Effector memory CD8-positive, alpha-beta T cell (primary cell): ENCODE data around the gene CBLL2.

Experiments used
- ATAC-seq: fragments of 150-1000 bp; cut with Tn5 transposase; replicated peaks from 2 replicates; pipeline ENCODE4 v1.10.0; 2021; ENCODE audit warnings: mild to moderate bottlenecking, moderate library complexity
- DNase-seq, 3 experiments: peaks; one replicate each; pipeline ENCODE4 v3.0.0; 2021
- H3K27ac Mint-ChIP-seq, 2 donors: one replicate each; pipeline ENCODE4 v1.8.0; 2022; ENCODE audit warnings: mild to moderate bottlenecking in 2 of 2, mixed read lengths in 2 of 2, moderate library complexity in 2 of 2
- H3K27me3 Mint-ChIP-seq, 2 donors: one replicate each; pipeline ENCODE4 v1.8.0; 2022; ENCODE audit warnings: mixed read lengths in 2 of 2
- H3K36me3 Mint-ChIP-seq: one replicate; pipeline ENCODE4 v1.8.0; 2022; ENCODE audit warnings: mild to moderate bottlenecking, moderate library complexity, mixed read lengths; ENCODE audit not compliant: insufficient read depth
- H3K4me1 Mint-ChIP-seq, 2 donors: one replicate each; pipeline ENCODE4 v1.8.0; 2022; ENCODE audit warnings: low read depth in 2 of 2, mixed read lengths in 2 of 2
- H3K4me3 Mint-ChIP-seq, 2 donors: one replicate each; pipeline ENCODE4 v1.8.0; 2022; ENCODE audit warnings: mild to moderate bottlenecking in 2 of 2, mixed read lengths in 2 of 2, moderate library complexity in 2 of 2
- H3K9me3 Mint-ChIP-seq, 2 donors: one replicate each; pipeline ENCODE4 v1.8.0; 2022; ENCODE audit warnings: mixed read lengths in 2 of 2

The CBLL2 gene

DNA sequence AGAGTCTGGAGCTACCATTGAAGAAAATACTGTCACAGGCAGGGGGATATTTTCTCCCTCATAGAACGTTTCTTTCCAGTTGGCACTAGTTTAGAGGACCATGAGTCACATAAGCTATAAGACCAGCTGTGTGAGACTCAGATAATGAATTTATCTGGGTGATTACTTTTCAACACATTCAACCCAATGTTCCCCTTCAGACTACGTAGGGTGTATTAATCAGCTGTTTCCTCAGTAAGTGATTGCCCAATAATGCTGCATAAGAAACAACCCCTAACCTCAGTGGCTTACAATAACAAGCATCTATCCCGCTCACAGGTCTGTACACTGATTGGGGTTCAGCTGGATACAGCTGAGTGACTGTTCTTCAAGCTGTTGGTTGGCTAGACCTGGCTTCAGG is 38.1 kb downstream of the CBLL2 start:
- H3K36me3 Mint-ChIP-seq: no peaks in the 10 kb centered on the region
- H3K4me1 Mint-ChIP-seq: no peaks in the 10 kb centered on the region
- ATAC-seq (no peak), DNase-seq (no peak)
- H3K9me3 Mint-ChIP-seq: no peaks in the 10 kb centered on the region
- H3K27ac Mint-ChIP-seq: no peak overlapping the region
- H3K27me3 Mint-ChIP-seq: no peaks in the 10 kb centered on the region
- no peak overlapping the region for H3K4me3 Mint-ChIP-seq

DNA sequence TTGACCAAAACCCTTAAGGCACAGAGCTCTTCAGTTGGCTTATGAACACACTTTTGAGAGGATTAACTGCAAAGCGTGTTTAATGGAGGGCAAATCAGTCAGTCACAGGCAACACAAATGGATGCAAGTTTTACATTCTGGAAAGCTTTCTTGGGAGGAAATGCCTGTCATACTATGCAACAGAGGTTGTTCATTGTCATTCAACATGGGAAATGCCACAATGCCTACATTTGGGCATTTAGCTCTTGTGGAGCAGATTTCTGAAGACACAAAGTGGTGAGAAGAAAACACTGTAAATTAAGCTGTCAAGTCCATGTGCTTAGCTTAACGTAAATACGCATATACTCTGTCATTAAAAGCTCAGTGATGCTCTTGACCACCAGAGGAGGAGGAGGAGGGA is 41.1 kb downstream of the CBLL2 start:
- Mint-ChIP-seq H3K27me3 (no peaks in the 10 kb centered on the region), H3K9me3 (no peaks in the 10 kb centered on the region), H3K4me3 (no peak overlapping the region), H3K36me3 (no peaks in the 10 kb centered on the region), H3K4me1 (no peaks in the 10 kb centered on the region), H3K27ac (no peak overlapping the region)
- DNase-seq (no peak), ATAC-seq (no peak)

DNA sequence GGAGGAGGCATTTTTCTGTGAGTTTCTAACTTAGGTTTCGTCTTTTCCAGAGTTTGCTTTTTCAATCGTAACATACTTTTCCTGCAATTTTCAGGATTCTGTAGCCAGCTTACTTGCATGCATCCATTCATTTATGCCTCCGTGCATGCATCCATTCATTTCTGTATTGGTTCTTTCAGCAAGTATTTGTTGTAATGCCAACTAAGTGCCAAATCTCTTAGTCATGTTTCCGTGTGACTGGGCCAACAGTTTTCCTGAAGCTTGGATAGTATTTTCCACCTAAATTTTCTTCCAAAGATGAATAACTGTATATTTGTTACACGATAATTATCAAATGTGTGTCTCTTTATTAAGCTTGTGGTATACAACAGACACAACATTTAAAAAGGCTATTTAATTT is 41.5 kb downstream of the CBLL2 start:
- H3K9me3 Mint-ChIP-seq: no peaks in the 10 kb centered on the region
- ATAC-seq (no peak), DNase-seq (no peak)
- no peaks in the 10 kb centered on the region for H3K36me3 Mint-ChIP-seq
- H3K4me1 Mint-ChIP-seq: no peaks in the 10 kb centered on the region
- H3K27ac Mint-ChIP-seq: no peak overlapping the region
- no peaks in the 10 kb centered on the region for H3K27me3 Mint-ChIP-seq
- no peak overlapping the region for H3K4me3 Mint-ChIP-seq

DNA sequence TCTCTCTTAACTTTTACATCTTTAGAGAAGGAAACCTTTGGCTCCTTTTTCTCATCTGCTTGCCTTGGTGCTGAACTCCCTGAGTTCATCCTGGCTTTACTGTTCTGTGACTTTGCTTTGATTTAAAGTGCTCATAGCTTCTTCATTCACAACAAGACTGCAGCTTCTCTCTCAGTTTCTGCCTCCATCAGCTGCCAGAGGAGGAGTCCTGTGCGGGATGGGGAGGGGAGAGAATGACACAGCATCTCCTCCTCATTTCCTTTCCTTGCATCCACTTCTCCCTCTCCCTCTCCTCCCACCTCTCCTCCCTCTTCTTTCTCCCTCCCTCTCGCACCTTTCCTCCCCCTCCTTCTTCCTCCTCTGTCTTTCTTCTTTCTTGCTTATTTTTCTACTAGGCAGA is 42.0 kb downstream of the CBLL2 start:
- DNase-seq (no peak), ATAC-seq (no peak)
- no peaks in the 10 kb centered on the region for H3K36me3 Mint-ChIP-seq
- H3K27me3 Mint-ChIP-seq: no peaks in the 10 kb centered on the region
- H3K4me3 Mint-ChIP-seq: no peak overlapping the region
- no peaks in the 10 kb centered on the region for H3K4me1 Mint-ChIP-seq
- no peaks in the 10 kb centered on the region for H3K9me3 Mint-ChIP-seq
- H3K27ac Mint-ChIP-seq: no peak overlapping the region

DNA sequence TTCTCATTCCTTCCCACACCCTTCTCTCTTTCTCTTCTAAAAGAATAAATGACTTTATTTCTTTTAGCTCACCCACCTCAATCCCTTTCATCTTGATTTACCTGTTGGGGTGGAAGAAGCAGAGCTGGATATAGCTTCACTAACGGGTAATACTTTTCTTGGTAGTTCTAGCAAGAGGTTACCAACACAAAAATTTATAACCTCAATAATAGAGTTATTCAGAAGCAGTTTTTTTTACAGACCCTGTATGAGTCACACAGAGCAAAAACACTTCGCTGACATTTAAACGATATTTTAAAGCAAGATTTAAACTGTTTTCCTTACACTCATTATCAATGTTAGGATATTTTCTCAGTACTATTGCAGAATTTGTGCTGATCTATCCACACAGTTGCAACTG is 42.4 kb downstream of the CBLL2 start:
- DNase-seq: no peak
- Mint-ChIP-seq H3K9me3 (no peaks in the 10 kb centered on the region), H3K27me3 (no peaks in the 10 kb centered on the region), H3K4me1 (no peaks in the 10 kb centered on the region), H3K36me3 (no peaks in the 10 kb centered on the region), H3K27ac (no peak overlapping the region), H3K4me3 (no peak overlapping the region)
- ATAC-seq: no peak

DNA sequence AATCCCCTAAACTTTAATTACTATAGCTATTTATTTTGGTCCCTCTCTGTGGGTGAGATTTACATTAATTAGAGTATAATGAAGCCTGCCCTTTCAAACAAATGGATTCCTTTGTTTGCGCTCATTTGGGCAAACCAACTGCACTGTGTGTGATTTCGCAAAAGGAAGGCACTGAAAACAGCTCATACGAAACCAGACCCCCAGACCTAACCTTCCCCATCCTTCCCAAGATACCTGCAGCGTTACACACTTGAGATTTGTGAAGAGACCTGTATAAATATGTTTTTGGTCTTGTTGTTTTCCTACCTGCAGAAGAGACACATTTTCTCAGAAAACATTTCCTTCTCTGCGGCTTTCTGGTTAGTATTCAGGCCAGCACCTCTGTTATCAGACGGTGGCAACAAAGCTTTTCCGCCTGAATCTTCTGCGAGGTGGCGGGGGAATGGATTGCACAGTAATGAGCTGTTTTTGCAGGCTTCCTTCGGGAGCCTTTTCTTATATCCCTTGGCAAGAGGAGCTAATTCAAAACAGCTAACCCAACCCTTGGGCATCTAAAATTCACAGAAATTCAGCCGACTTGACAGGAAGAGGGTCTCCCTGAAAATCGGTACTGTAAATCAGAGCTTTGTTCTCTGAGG is 47.6 kb downstream of the CBLL2 start:
- DNase-seq: no peak
- ATAC-seq: no peak
- Mint-ChIP-seq H3K4me3 (no peak overlapping the region), H3K4me1 (no peaks in the 10 kb centered on the region), H3K27ac (no peak overlapping the region), H3K27me3 (no peaks in the 10 kb centered on the region), H3K36me3 (no peaks in the 10 kb centered on the region), H3K9me3 (peaks cover 0 to 3% of the 10 kb centered on the region in 2 donors)

DNA sequence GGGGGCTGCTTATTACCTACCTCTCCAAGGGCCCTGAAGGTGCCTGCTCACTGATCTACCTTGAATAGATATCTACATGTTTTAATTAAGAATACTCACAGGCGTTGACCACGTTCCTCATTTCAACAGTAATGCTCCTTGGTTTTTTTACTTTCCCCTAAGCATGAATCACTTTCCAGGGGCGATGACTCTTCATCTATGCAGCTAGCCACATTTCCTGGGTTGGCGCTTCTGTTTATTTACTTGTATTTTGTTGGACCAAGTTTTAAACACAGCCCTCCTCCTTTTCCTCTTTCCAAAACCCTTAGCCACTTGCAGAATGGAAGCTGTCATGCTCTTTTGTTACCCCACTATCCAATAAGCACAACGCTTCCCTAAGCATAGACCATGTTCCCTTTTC is 50.8 kb downstream of the CBLL2 start:
- H3K27me3 Mint-ChIP-seq: no peaks in the 10 kb centered on the region
- ATAC-seq (no peak), DNase-seq (no peak)
- no peak overlapping the region for H3K27ac Mint-ChIP-seq
- no peaks in the 10 kb centered on the region for H3K36me3 Mint-ChIP-seq
- H3K4me3 Mint-ChIP-seq: no peak overlapping the region
- no peaks in the 10 kb centered on the region for H3K4me1 Mint-ChIP-seq
- H3K9me3 Mint-ChIP-seq: peaks cover 0 to 3% of the 10 kb centered on the region in 2 donors
